ENCODE measurements around the gene DISC1. TPM values are rescaled to one million over a fixed set of nuclear protein-coding genes. Genes with fewer than 3 reads are reported as not detected.

The DISC1 gene
- total RNA-seq, 4 donors from 2014 or later = 7.1 to 33.4 (median 14.9) TPM

GRCh38 chr1:231793893-231794292, 167.3 kb downstream of the DISC1 start:
- H3K27ac ChIP-seq = no peak overlapping the region
- TF ChIP-seq, protein P1, sequence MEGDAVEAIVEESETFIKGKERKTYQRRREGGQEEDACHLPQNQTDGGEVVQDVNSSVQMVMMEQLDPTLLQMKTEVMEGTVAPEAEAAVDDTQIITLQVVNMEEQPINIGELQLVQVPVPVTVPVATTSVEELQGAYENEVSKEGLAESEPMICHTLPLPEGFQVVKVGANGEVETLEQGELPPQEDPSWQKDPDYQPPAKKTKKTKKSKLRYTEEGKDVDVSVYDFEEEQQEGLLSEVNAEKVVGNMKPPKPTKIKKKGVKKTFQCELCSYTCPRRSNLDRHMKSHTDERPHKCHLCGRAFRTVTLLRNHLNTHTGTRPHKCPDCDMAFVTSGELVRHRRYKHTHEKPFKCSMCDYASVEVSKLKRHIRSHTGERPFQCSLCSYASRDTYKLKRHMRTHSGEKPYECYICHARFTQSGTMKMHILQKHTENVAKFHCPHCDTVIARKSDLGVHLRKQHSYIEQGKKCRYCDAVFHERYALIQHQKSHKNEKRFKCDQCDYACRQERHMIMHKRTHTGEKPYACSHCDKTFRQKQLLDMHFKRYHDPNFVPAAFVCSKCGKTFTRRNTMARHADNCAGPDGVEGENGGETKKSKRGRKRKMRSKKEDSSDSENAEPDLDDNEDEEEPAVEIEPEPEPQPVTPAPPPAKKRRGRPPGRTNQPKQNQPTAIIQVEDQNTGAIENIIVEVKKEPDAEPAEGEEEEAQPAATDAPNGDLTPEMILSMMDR (IDR thresholded peaks at IDR 0.05) = no peak
- no peak for TF ChIP-seq POLR2A (IDR thresholded peaks at IDR 0.05)
- intact Hi-C loops (cut with DNase I; ENCODE audit: low total_unique reads) = no loop called here
- no peaks in the 10 kb centered on the region for H3K36me3 ChIP-seq
- DNase-seq = no peak
- H3K27me3 ChIP-seq = no peaks in the 10 kb centered on the region
- H3K4me3 ChIP-seq = no peak overlapping the region
- H3K9me3 ChIP-seq = no peaks in the 10 kb centered on the region
- no peaks in the 10 kb centered on the region for H3K4me1 ChIP-seq

DNA sequence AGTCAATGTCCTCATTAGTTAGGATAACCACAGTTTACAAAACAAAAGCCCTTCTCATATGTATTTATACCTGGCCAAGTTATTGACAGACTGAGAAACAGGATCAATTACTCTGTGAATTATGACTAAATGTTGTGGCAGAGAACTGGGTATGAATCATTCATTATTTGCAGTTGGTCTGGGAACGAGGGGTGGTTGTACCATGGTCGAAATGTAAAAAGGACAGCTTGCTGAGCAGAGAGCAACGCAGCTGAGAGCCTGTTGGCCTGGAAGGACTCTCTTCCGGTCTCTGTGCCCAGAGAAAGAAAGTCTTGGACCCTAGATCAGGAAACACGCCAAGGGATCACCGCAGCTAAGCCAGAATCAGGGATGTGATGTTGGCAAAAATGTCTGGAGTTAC, 169.6 kb downstream of the DISC1 start:
- no peaks in the 10 kb centered on the region for H3K4me1 ChIP-seq
- intact Hi-C loops (cut with DNase I; ENCODE audit: low total_unique reads) = no loop called here
- H3K36me3 ChIP-seq = no peaks in the 10 kb centered on the region
- DNase-seq = no peak
- H3K4me3 ChIP-seq = no peak overlapping the region
- no peak overlapping the region for H3K27ac ChIP-seq
- H3K27me3 ChIP-seq = no peaks in the 10 kb centered on the region
- TF ChIP-seq, protein P1 (IDR thresholded peaks at IDR 0.05) = no peak
- H3K9me3 ChIP-seq = no peaks in the 10 kb centered on the region

- Histone ChIP-seq H3K36me3 (no peaks in the 10 kb centered on the region), H3K4me3 (no peak overlapping the region), H3K27me3 (no peaks in the 10 kb centered on the region), H3K27ac (no peak overlapping the region), H3K4me1 (no peaks in the 10 kb centered on the region), H3K9me3 (no peaks in the 10 kb centered on the region)
- DNase-seq = no peak
- TF ChIP-seq, protein P1 (IDR thresholded peaks at IDR 0.05) = no peak
- no peak for TF ChIP-seq POLR2A (IDR thresholded peaks at IDR 0.05)
- intact Hi-C loops (cut with DNase I; ENCODE audit: low total_unique reads) = no loop called here
Observed at GRCh38 chr1:231799363-231799986, 172.9 kb downstream of the DISC1 start.

- intact Hi-C loops (cut with DNase I; ENCODE audit: low total_unique reads) = no loop called here
- no peaks in the 10 kb centered on the region for H3K9me3 ChIP-seq
Observed at GRCh38 chr1:231800108-231800507, 173.5 kb downstream of the DISC1 start.

DNA sequence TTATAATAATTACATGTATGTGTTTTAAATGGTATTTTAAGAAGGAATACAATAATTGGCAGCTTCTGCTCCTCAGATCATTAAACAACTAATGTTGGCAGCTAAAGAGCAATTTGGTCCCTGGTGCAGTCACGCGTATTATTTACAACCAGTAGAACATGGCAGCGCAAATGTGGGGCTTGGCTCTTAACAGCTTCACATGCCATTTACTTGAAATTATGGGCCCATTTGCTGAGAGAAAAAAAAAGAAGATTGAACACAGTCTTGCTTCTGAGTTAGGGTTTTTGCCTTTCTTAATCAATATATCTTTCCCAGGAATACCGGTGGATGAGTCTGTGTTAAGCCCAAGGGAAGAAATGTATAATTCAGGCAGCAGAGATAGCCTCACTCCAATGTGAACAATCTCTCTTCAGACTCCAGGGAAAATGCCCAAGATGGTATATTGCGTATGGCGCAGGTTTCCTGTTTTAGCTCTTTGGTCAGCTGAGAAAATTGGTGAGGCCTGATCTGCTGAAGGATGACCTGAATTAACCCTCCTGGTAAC, 174.5 kb downstream of the DISC1 start:
- DNase-seq = no peak
- Histone ChIP-seq H3K36me3 (no peaks in the 10 kb centered on the region), H3K4me3 (no peak overlapping the region), H3K9me3 (no peaks in the 10 kb centered on the region), H3K27ac (no peak overlapping the region), H3K27me3 (no peaks in the 10 kb centered on the region), H3K4me1 (no peaks in the 10 kb centered on the region)
- intact Hi-C loops (cut with DNase I; ENCODE audit: low total_unique reads) = no loop called here
- TF ChIP-seq, protein P1 (IDR thresholded peaks at IDR 0.05) = no peak
- no peak for TF ChIP-seq POLR2A (IDR thresholded peaks at IDR 0.05)

More at GRCh38 chr1:231800108-231800507, 173.5 kb downstream of the DISC1 start:
- H3K27ac ChIP-seq = no peak overlapping the region
- H3K27me3 ChIP-seq = no peaks in the 10 kb centered on the region
- H3K36me3 ChIP-seq = no peaks in the 10 kb centered on the region
- H3K4me1 ChIP-seq = no peaks in the 10 kb centered on the region
- H3K4me3 ChIP-seq = no peak overlapping the region
- TF ChIP-seq, protein P1 (IDR thresholded peaks at IDR 0.05) = no peak
- TF ChIP-seq POLR2A (IDR thresholded peaks at IDR 0.05) = no peak
- DNase-seq = no peak

Data from uterus (tissue), 4 donors.